GM12891 (cell line): ENCODE data around the gene DLST.

Source experiments
- POLR2A ChIP-seq: IDR thresholded peaks from 2 replicates; pipeline ENCODE4 v1.6.1; 2011; ENCODE audit warnings: low read depth, low read length, control low read depth
- POLR2AphosphoS5 ChIP-seq: IDR thresholded peaks from 2 replicates; pipeline ENCODE4 v1.6.1; 2011; ENCODE audit warnings: low read depth, low read length, control low read depth

- TF ChIP-seq POLR2A (no peak), POLR2AphosphoS5 (no peak)
These were observed 28.7 kb upstream of the DLST start for GRCh38 chr14:74852922-74853530.
